Measurements from ENCODE around the gene ARHGAP8. TPM values are rescaled to one million over a fixed set of nuclear protein-coding genes. Genes with fewer than 3 reads are reported as not detected.

Gene ARHGAP8
- total RNA-seq, 2 experiments from 2014 or later = not detected

- no TSS peak for BruUV-seq (replicated peaks)
- Histone ChIP-seq H3K9me3 (ENCODE audit: low read length) (no peaks in the 10 kb centered on the region), H3K4me2 (ENCODE audit: low read length) (no peak overlapping the region), H3K4me3 (ENCODE audit: low read depth, low read length, poor library complexity, severe bottlenecking) (no peak overlapping the region), H3K27ac (ENCODE audit: low read depth, low read length, poor library complexity, severe bottlenecking) (no peak overlapping the region), H3K36me3 (ENCODE audit: insufficient read depth, low read length) (no peaks in the 10 kb centered on the region), H3K9me2 (ENCODE audit: insufficient read depth, low read length) (no peaks in the 10 kb centered on the region), H4K20me1 (ENCODE audit: insufficient read depth, low read length) (no peaks in the 10 kb centered on the region), H2AFZ (ENCODE audit: low read length) (no peak overlapping the region), H3K4me1 (ENCODE audit: insufficient read depth, low read length, poor library complexity, severe bottlenecking) (no peaks in the 10 kb centered on the region), H3K79me2 (ENCODE audit: insufficient read depth, low read depth, low read length) (no peaks in the 10 kb centered on the region)
- no peak for DNase-seq (ENCODE audit: low spot score)
- POLR2A ChIA-PET = no interaction called here
- intact Hi-C loops (cut with micrococcal nuclease; ENCODE audit: unreplicated experiment) = no loop called here
- CTCF ChIA-PET (ENCODE audit: unreplicated experiment) = no interaction called here
- TF ChIP-seq, protein P1, sequence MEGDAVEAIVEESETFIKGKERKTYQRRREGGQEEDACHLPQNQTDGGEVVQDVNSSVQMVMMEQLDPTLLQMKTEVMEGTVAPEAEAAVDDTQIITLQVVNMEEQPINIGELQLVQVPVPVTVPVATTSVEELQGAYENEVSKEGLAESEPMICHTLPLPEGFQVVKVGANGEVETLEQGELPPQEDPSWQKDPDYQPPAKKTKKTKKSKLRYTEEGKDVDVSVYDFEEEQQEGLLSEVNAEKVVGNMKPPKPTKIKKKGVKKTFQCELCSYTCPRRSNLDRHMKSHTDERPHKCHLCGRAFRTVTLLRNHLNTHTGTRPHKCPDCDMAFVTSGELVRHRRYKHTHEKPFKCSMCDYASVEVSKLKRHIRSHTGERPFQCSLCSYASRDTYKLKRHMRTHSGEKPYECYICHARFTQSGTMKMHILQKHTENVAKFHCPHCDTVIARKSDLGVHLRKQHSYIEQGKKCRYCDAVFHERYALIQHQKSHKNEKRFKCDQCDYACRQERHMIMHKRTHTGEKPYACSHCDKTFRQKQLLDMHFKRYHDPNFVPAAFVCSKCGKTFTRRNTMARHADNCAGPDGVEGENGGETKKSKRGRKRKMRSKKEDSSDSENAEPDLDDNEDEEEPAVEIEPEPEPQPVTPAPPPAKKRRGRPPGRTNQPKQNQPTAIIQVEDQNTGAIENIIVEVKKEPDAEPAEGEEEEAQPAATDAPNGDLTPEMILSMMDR (conservative IDR thresholded peaks at IDR 0.05; ENCODE audit: low read length) = no peak
- TF ChIP-seq EZH2phosphoT487 (IDR thresholded peaks at IDR 0.05; ENCODE audit: borderline replicate concordance, low read depth, low read length) = no peak
These were observed 138.3 kb downstream of the ARHGAP8 start for GRCh38 chr22:44890416-44891292.

DNA sequence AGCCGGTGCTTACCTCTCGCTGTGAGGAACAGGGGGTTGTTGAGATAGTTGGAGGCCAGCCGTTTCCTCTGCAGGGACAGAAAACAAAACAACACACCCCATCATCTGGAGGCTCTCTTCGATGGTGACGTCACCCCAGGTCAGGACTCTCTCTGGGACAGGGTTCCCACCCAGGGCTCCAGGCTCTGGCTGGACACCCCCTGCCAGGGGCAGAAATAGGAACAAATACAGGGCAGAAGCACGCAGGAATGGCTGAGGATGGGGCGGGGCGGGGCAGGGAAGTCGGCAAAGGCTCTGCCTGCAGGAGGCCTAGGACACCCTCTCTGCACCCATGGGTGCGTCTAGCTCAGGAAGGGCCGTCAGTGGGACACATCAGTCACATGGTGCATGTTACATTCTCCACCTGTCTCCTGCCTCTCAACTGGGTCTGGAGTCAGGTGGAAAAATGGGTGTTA lies 138.9 kb downstream of the ARHGAP8 start:
- Histone ChIP-seq H3K4me1 (ENCODE audit: insufficient read depth, low read length, poor library complexity, severe bottlenecking) (no peaks in the 10 kb centered on the region), H3K9me3 (ENCODE audit: low read length) (no peaks in the 10 kb centered on the region), H3K79me2 (ENCODE audit: insufficient read depth, low read depth, low read length) (no peaks in the 10 kb centered on the region), H2AFZ (ENCODE audit: low read length) (no peak overlapping the region), H3K4me3 (ENCODE audit: low read depth, low read length, poor library complexity, severe bottlenecking) (no peak overlapping the region), H4K20me1 (ENCODE audit: insufficient read depth, low read length) (no peaks in the 10 kb centered on the region), H3K27ac (ENCODE audit: low read depth, low read length, poor library complexity, severe bottlenecking) (no peak overlapping the region), H3K4me2 (ENCODE audit: low read length) (no peak overlapping the region), H3K36me3 (ENCODE audit: insufficient read depth, low read length) (no peaks in the 10 kb centered on the region), H3K9me2 (ENCODE audit: insufficient read depth, low read length) (no peaks in the 10 kb centered on the region)
- TF ChIP-seq, protein P1 (conservative IDR thresholded peaks at IDR 0.05; ENCODE audit: low read length) = no peak
- TF ChIP-seq EZH2phosphoT487 (IDR thresholded peaks at IDR 0.05; ENCODE audit: borderline replicate concordance, low read depth, low read length) = no peak
- intact Hi-C loops (cut with micrococcal nuclease; ENCODE audit: unreplicated experiment) = no loop called here
- POLR2A ChIA-PET = no interaction called here
- BruUV-seq (replicated peaks) = no TSS peak
- CTCF ChIA-PET (ENCODE audit: unreplicated experiment) = no interaction called here
- DNase-seq (ENCODE audit: low spot score) = no peak

DNA sequence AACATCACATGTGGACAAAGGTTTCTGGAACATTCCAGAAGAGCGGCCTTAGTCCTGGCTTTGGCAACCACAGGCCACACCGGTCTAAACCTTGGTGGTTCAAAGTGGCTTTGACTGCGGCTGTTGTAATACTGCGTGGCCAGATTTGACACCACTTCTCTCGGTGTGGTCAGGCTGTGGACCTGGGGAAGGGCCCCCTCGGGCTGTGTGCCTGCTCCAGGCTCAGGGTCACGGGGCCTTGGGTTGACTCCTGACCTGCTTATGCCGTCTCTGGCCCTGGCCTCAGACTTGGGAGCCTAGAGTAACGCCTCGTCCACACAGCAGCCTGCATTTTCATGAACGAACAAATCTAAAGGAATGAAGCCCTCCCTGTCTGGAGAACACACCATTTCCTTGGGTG lies 139.4 kb downstream of the ARHGAP8 start:
- Histone ChIP-seq H3K9me3 (ENCODE audit: low read length) (no peaks in the 10 kb centered on the region), H3K27ac (ENCODE audit: low read depth, low read length, poor library complexity, severe bottlenecking) (no peak overlapping the region), H4K20me1 (ENCODE audit: insufficient read depth, low read length) (no peaks in the 10 kb centered on the region), H3K4me2 (ENCODE audit: low read length) (no peak overlapping the region), H2AFZ (ENCODE audit: low read length) (no peak overlapping the region), H3K9me2 (ENCODE audit: insufficient read depth, low read length) (no peaks in the 10 kb centered on the region), H3K4me3 (ENCODE audit: low read depth, low read length, poor library complexity, severe bottlenecking) (no peak overlapping the region), H3K4me1 (ENCODE audit: insufficient read depth, low read length, poor library complexity, severe bottlenecking) (no peaks in the 10 kb centered on the region), H3K79me2 (ENCODE audit: insufficient read depth, low read depth, low read length) (no peaks in the 10 kb centered on the region), H3K36me3 (ENCODE audit: insufficient read depth, low read length) (no peaks in the 10 kb centered on the region)
- TF ChIP-seq, protein P1 (conservative IDR thresholded peaks at IDR 0.05; ENCODE audit: low read length) = no peak
- no peak for TF ChIP-seq EZH2phosphoT487 (IDR thresholded peaks at IDR 0.05; ENCODE audit: borderline replicate concordance, low read depth, low read length)
- ChIA-PET CTCF (ENCODE audit: unreplicated experiment) (no interaction called here), POLR2A (no interaction called here)
- no TSS peak for BruUV-seq (replicated peaks)
- no peak for DNase-seq (ENCODE audit: low spot score)
- intact Hi-C loops (cut with micrococcal nuclease; ENCODE audit: unreplicated experiment) = no loop called here
